Right lobe of liver (tissue), 6 donors: Measurements from ENCODE around the gene ADM. TPM values are rescaled to one million over a fixed set of nuclear protein-coding genes. Genes with fewer than 3 reads are reported as not detected.

ENCODE experiments used
- ATAC-seq, 4 donors: fragments of 200-7000 bp; cut with Tn5 transposase; one replicate each; pipeline ENCODE4 v1.9.1; 2020; ENCODE audit warnings: mild to moderate bottlenecking in 4 of 4, moderate library complexity in 4 of 4
- DNase-seq, 3 donors: peaks; one replicate each; pipeline ENCODE4 v3.0.0-alpha.2; 2020
- H3K27ac ChIP-seq, 3 donors: fragments of 200-600 bp; one replicate each; pipeline ENCODE4 v1.8.0; 2022
- H3K27me3 ChIP-seq, 2 donors: fragments of 200-600 bp; one replicate each; pipeline ENCODE4 v1.8.0; 2022
- H3K36me3 ChIP-seq, 4 donors: fragments of 200-600 bp; sonication (generic) in 1 of 4; one replicate each; pipeline versions ENCODE4 v1.5.1 to v1.8.0; 2017 to 2022; ENCODE audit warnings: control low read depth in 1 of 4
- H3K4me1 ChIP-seq, 4 donors: fragments of 200-600 bp; sonication (generic) in 1 of 4; one replicate each; pipeline versions ENCODE4 v1.5.1 to v1.8.0; 2017 to 2022; ENCODE audit warnings: control low read depth in 1 of 4
- H3K4me3 ChIP-seq, 3 donors: fragments of 200-600 bp; one replicate each; pipeline ENCODE4 v1.8.0; 2022
- H3K9me3 ChIP-seq, 4 donors: fragments of 200-600 bp; sonication (generic) in 1 of 4; one replicate each; pipeline versions ENCODE4 v1.5.1 to v1.8.0; 2017 to 2022; ENCODE audit warnings: control low read depth in 1 of 4
- POLR2A ChIP-seq: fragments of 450-650 bp; IDR thresholded peaks from one replicate; pipeline ENCODE4 v1.6.1; 2017; ENCODE audit warnings: antibody characterized with exemption, mild to moderate bottlenecking
- WGBS: methylation state at CpG from one replicate; pipeline ENCODE4 v1.1.6; 2018; ENCODE audit warnings: low coverage, low lambda C conversion rate; ENCODE audit not compliant: insufficient coverage; ENCODE audit errors: missing lambda C conversion rate; 5-methylcytosine and 5-hydroxymethylcytosine counted together
- intact Hi-C, 2 donors: fragments of 100-400 bp; cut with DNase I; formaldehyde crosslinking; loops; one replicate each; pipeline versions ENCODE4 v1.11.2 to v1.14.1; 2022
- total RNA-seq, 6 experiments: library from RNA; depleted of rRNA in 2 of 6; stranded (reverse); fragments of >200 nt in 2 of 6; fragmentation: NEBNext Ultra II Directional in 3 of 6; extraction: Animal tissue kit (Norgen Biotek cat#: 25700) in 3 of 6; gene quantifications; one replicate each; pipeline versions ENCODE4 v1.1.0 to v1.2.4, GENCODE V29; 2016 to 2023
- TF ChIP-seq, protein P1 (sequence below), 4 donors: fragments of 200-600 bp in 3 of 4; fragments of 450-650 bp in 1 of 4; IDR thresholded peaks; one replicate each; pipeline versions ENCODE4 v1.5.1 to v1.8.0; 2016 to 2022; ENCODE audit warnings: antibody characterized with exemption in 4 of 4, mild to moderate bottlenecking in 2 of 4
- donor health status: DM: no; HTN: yes; CAD: no.
- donor health status: DM: no; HTN: no; CAD: no.
- donor health status: DM: no; HTN: no; CAD: no.
- donor health status: DM: no; HTN: yes; CAD: no.
- donor health status: DM: no; HTN: yes; CAD: no.

ADM gene
- total RNA-seq, 6 experiments from 2014 or later = 7.9 to 82.6 (median 21.6) TPM

DNA sequence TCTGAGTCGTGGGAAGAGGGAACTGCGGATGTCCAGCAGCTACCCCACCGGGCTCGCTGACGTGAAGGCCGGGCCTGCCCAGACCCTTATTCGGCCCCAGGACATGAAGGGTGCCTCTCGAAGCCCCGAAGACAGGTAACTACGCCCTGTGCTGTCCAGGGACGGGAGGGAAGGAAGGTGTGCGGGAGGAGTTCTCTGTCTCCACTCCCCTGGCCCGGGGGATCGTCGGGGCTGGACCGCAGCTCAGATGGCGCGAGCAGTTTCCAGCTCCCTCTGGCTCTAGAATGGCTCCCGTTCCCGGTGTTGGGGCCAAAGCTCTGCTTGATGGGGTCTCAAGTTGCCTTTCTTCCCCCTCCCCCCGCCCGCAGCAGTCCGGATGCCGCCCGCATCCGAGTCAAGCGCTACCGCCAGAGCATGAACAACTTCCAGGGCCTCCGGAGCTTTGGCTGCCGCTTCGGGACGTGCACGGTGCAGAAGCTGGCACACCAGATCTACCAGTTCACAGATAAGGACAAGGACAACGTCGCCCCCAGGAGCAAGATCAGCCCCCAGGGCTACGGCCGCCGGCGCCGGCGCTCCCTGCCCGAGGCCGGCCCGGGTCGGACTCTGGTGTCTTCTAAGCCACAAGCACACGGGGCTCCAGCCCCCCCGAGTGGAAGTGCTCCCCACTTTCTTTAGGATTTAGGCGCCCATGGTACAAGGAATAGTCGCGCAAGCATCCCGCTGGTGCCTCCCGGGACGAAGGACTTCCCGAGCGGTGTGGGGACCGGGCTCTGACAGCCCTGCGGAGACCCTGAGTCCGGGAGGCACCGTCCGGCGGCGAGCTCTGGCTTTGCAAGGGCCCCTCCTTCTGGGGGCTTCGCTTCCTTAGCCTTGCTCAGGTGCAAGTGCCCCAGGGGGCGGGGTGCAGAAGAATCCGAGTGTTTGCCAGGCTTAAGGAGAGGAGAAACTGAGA lies 1.4 kb downstream of the ADM start:
- Histone ChIP-seq H3K9me3 (no peaks in the 10 kb centered on the region), H3K36me3 (no peaks in the 10 kb centered on the region), H3K27me3 (no peaks in the 10 kb centered on the region), H3K27ac (peak overlapping the region; percentile 82 to 91 (median 88)), H3K4me1 (peaks cover 0 to 41% (median 14%) of the 10 kb centered on the region in 4 donors), H3K4me3 (peak overlapping the region; percentile 66 to 73 (median 72))
- TF ChIP-seq, protein P1, sequence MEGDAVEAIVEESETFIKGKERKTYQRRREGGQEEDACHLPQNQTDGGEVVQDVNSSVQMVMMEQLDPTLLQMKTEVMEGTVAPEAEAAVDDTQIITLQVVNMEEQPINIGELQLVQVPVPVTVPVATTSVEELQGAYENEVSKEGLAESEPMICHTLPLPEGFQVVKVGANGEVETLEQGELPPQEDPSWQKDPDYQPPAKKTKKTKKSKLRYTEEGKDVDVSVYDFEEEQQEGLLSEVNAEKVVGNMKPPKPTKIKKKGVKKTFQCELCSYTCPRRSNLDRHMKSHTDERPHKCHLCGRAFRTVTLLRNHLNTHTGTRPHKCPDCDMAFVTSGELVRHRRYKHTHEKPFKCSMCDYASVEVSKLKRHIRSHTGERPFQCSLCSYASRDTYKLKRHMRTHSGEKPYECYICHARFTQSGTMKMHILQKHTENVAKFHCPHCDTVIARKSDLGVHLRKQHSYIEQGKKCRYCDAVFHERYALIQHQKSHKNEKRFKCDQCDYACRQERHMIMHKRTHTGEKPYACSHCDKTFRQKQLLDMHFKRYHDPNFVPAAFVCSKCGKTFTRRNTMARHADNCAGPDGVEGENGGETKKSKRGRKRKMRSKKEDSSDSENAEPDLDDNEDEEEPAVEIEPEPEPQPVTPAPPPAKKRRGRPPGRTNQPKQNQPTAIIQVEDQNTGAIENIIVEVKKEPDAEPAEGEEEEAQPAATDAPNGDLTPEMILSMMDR (IDR thresholded peaks at IDR 0.05) = no peak
- TF ChIP-seq POLR2A = no peak
- ATAC-seq (no peak), DNase-seq (peak; percentile 51 to 64 (median 54))
- 6% methylated on average over 11 of the region's 65 CpGs for WGBS
- intact Hi-C loops = no loop called here

DNA sequence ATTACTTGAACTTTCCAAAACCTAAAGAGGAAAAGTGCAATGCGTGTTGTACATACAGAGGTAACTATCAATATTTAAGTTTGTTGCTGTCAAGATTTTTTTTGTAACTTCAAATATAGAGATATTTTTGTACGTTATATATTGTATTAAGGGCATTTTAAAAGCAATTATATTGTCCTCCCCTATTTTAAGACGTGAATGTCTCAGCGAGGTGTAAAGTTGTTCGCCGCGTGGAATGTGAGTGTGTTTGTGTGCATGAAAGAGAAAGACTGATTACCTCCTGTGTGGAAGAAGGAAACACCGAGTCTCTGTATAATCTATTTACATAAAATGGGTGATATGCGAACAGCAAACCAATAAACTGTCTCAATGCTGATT lies 2.1 kb downstream of the ADM start:
- Histone ChIP-seq H3K9me3 (no peaks in the 10 kb centered on the region), H3K4me3 (peak overlapping the region; percentile 66 to 73 (median 72)), H3K4me1 (peaks cover 0 to 38% (median 14%) of the 10 kb centered on the region in 4 donors), H3K27ac (peak overlapping the region; percentile 82 to 91 (median 88)), H3K36me3 (no peaks in the 10 kb centered on the region), H3K27me3 (no peaks in the 10 kb centered on the region)
- WGBS = 6% methylated on average over 9 of the region's 9 CpGs
- ATAC-seq = no peak
- TF ChIP-seq, protein P1 (IDR thresholded peaks at IDR 0.05) = no peak
- no peak for TF ChIP-seq POLR2A
- intact Hi-C loops = no loop called here
- DNase-seq = no peak

DNA sequence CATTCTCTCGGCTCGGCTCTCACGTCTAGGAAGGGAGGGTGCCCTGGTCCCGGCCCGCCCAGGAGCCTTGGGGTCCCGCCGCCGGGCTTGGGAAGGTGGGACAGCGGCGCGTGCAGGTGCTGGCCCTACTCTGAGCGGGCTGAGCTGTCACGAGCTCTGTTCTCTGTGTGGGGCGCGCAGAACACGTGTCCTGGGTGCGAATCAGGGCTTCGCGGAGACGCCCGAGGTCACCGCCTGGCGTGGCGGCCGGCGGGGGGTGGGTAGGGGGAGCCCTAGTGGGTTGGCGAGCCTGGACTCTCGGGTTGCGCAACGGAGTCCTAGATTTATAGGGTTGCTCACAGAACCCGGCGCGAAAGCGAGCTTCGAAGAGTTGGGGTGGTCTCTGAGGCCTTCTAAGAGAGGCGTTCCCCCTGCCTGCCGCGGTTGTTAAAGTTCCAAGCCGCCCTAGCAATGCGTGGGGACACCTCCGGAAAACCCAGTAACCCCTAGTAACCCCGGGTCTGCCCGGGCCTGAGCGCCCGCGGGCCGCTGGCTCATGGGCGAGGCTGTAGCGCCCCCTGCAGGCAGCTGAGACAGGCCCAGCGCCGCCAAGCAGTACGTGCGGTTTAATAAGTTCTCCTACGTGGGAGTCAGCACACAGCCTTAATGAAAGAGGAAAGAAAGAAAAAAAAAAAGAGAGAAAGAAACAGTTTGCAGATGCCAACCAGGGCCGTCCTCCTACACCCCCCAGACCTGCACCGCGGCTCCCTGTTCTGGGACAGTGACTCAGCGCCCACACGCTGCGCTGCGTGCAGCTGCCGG lies 2.7 kb downstream of the ADM start:
- Histone ChIP-seq H3K27me3 (no peaks in the 10 kb centered on the region), H3K4me1 (peaks cover 0 to 35% (median 12%) of the 10 kb centered on the region in 4 donors), H3K27ac (peak overlapping the region; percentile 82 to 91 (median 88)), H3K9me3 (no peaks in the 10 kb centered on the region), H3K4me3 (peak overlapping the region; percentile 66 to 73 (median 72)), H3K36me3 (no peaks in the 10 kb centered on the region)
- peak; percentile 88 to 93 (median 90) for DNase-seq
- peak; percentile 54 for TF ChIP-seq POLR2A
- TF ChIP-seq, protein P1 (IDR thresholded peaks at IDR 0.05) = peak; percentile 98 to 99 (median 98)
- intact Hi-C loops = no loop called here
- ATAC-seq = peak; percentile 50 to 64 (median 57)
- 0% methylated on average over 53 of the region's 62 CpGs for WGBS

DNA sequence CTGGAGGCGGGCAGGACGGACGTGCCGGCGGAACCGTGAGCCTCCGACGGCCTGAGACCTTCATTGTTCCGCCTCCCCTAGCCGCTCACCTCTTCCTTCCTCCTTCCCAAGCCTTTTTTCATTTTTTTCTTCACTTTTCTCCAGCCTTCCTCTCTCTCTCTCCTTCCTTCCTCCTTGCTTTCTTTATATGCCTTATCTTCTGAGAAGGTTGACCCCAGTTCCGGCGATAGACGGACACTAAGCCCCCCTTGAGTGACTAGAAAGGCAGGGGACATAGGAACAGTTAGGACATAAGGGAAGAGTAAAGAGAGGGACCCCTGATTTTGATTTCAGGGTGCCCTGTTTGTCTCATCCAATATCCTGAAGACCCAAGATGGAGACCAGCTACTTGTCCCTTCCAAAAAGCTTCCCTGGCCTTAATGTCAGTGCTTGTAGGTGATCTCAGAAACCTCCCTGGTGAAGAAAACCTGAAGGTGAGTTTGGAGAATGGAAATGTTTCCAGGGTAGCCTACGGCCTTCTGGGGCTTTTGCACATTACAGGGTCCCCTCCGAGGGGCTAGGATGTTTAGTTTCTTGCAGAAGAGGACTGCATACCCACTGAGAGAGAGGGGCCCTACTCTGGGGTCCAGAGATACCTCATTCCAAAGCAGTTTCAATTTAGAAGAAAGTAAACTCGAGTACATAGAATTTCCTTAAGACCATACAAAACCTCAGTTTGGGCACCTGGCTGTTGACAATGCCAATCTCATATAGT lies 3.5 kb downstream of the ADM start:
- ATAC-seq (no peak), DNase-seq (no peak)
- TF ChIP-seq POLR2A = no peak
- TF ChIP-seq, protein P1 (IDR thresholded peaks at IDR 0.05) = no peak
- peaks cover 0 to 35% (median 12%) of the 10 kb centered on the region in 4 donors for H3K4me1 ChIP-seq
- intact Hi-C loops = no loop called here
- peak overlapping the region; percentile 82 to 91 (median 88) for H3K27ac ChIP-seq
- peak overlapping the region; percentile 66 to 73 (median 72) for H3K4me3 ChIP-seq
- H3K27me3 ChIP-seq = no peaks in the 10 kb centered on the region
- H3K9me3 ChIP-seq = no peaks in the 10 kb centered on the region
- 7% methylated on average over 14 of the region's 16 CpGs for WGBS
- H3K36me3 ChIP-seq = no peaks in the 10 kb centered on the region
